ENCODE results near the gene CA7.

Gene CA7

GRCh38 chr16:66844342-66845079, at the start of gene CA7:
Gene CA7, plus strand, starts transcription at chr16:66844414. Its CDS starts 74 bp downstream, at chr16:66844488.
- no peak for DNase-seq (ENCODE audit: low read depth)

- no peak for DNase-seq (ENCODE audit: low read depth)
Measured at GRCh38 chr16:66798161-66798560, 46.1 kb upstream of the CA7 start.

- DNase-seq (ENCODE audit: low read depth), result no peak
Measured at GRCh38 chr16:66800856-66801255, 43.4 kb upstream of the CA7 start.

- no peak for DNase-seq (ENCODE audit: low read depth)
Measured at GRCh38 chr16:66801320-66802105, 42.7 kb upstream of the CA7 start, which contains the start of gene TERB1. Gene TERB1, minus strand, starts transcription at chr16:66801584. Its CDS starts 4,786 bp downstream, at chr16:66796798.

- no peak for DNase-seq (ENCODE audit: low read depth)
Measured at GRCh38 chr16:66802159-66802558, 42.1 kb upstream of the CA7 start.

GRCh38 chr16:66809765-66810164, 34.4 kb upstream of the CA7 start:
- no peak for DNase-seq (ENCODE audit: low read depth)

GRCh38 chr16:66810391-66810790, 33.8 kb upstream of the CA7 start:
- DNase-seq (ENCODE audit: low read depth), result no peak

GRCh38 chr16:66811043-66811442, 33.2 kb upstream of the CA7 start:
- no peak for DNase-seq (ENCODE audit: low read depth)

GRCh38 chr16:66814734-66815133, 29.5 kb upstream of the CA7 start:
- DNase-seq (ENCODE audit: low read depth), result no peak

- no peak for DNase-seq (ENCODE audit: low read depth)
Measured at GRCh38 chr16:66824006-66824405, 20.2 kb upstream of the CA7 start.

GRCh38 chr16:66830422-66831404, 13.5 kb upstream of the CA7 start, which contains the start of gene NAE1:
Gene NAE1, minus strand, starts transcription at chr16:66830976. Its CDS starts 77 bp downstream, at chr16:66830899.
- peak; percentile 91 for DNase-seq (ENCODE audit: low read depth)

- no peak for DNase-seq (ENCODE audit: low read depth)
Measured at GRCh38 chr16:66832190-66832589, 12.0 kb upstream of the CA7 start.

- no peak for DNase-seq (ENCODE audit: low read depth)
Measured at GRCh38 chr16:66832661-66833305, 11.4 kb upstream of the CA7 start.

- DNase-seq (ENCODE audit: low read depth), result no peak
Measured at GRCh38 chr16:66834746-66835145, 9.5 kb upstream of the CA7 start.

- no peak for DNase-seq (ENCODE audit: low read depth)
Measured at GRCh38 chr16:66840883-66841282, 3.3 kb upstream of the CA7 start.

GRCh38 chr16:66841366-66841765, 2.8 kb upstream of the CA7 start:
- DNase-seq (ENCODE audit: low read depth), result no peak

GRCh38 chr16:66842765-66843164, 1.4 kb upstream of the CA7 start:
- no peak for DNase-seq (ENCODE audit: low read depth)

GRCh38 chr16:66843191-66843590, 1.0 kb upstream of the CA7 start:
- DNase-seq (ENCODE audit: low read depth), result no peak

GRCh38 chr16:66844009-66844341, 239 bp upstream of the CA7 start:
- no peak for DNase-seq (ENCODE audit: low read depth)

- no peak for DNase-seq (ENCODE audit: low read depth)
Measured at GRCh38 chr16:66845080-66845410, 831 bp downstream of the CA7 start.

GRCh38 chr16:66845791-66846221, 1.6 kb downstream of the CA7 start:
- no peak for DNase-seq (ENCODE audit: low read depth)

- no peak for DNase-seq (ENCODE audit: low read depth)
Measured at GRCh38 chr16:66846266-66846665, 2.1 kb downstream of the CA7 start.
